Mucosa of descending colon (tissue), 3 donors: ENCODE measurements around the gene LIPJ. TPM values are rescaled to one million over a fixed set of nuclear protein-coding genes. Genes with fewer than 3 reads are reported as not detected.

Experiments
- ATAC-seq: fragments of 200-7000 bp; cut with Tn5 transposase; one replicate; pipeline ENCODE4 v1.9.1; 2020; ENCODE audit warnings: mild to moderate bottlenecking, moderate library complexity
- DNase-seq, 3 donors: peaks; one replicate each; pipeline ENCODE4 v3.0.0-alpha.2; 2020
- H3K36me3 ChIP-seq: fragments of 200-600 bp; one replicate; pipeline ENCODE4 v1.8.0; 2021; ENCODE audit warnings: low read depth, mild to moderate bottlenecking
- H3K4me1 ChIP-seq: fragments of 200-600 bp; one replicate; pipeline ENCODE4 v1.8.0; 2021; ENCODE audit warnings: low read depth, mild to moderate bottlenecking
- H3K4me3 ChIP-seq: fragments of 200-600 bp; one replicate; pipeline ENCODE4 v1.8.0; 2021; ENCODE audit warnings: mild to moderate bottlenecking
- H3K9me3 ChIP-seq: fragments of 200-600 bp; one replicate; pipeline ENCODE4 v1.8.0; 2021; ENCODE audit warnings: mild to moderate bottlenecking
- CTCF ChIP-seq: fragments of 200-600 bp; IDR thresholded peaks from one replicate; pipeline ENCODE4 v1.8.0; 2022; ENCODE audit warnings: antibody characterized with exemption, mild to moderate bottlenecking
- intact Hi-C, 2 donors: fragments of 100-400 bp; cut with DNase I in 1 of 2; cut with micrococcal nuclease in 1 of 2; formaldehyde crosslinking; loops; one replicate each; pipeline versions ENCODE4 v1.11.0 to v1.11.1; 2022; cut with DNase I, micrococcal nuclease
- long read RNA-seq, 2 donors: library from polyadenylated mRNA; unstranded; transcript quantifications; one replicate each; pipeline ENCODE4 v2.0.0, GENCODE V29; 2019 to 2021
- total RNA-seq, 3 donors: library from RNA; stranded (reverse); fragmentation: NEBNext Ultra II Directional in 2 of 3; extraction: Animal tissue kit (Norgen Biotek cat#: 25700) in 2 of 3; gene quantifications; one replicate each; pipeline versions ENCODE4 v1.2.1 to v1.2.4, GENCODE V29; 2021 to 2023
- donor health status: DM: no; HTN: no; CAD: no; lungs with moderate emphysema.
- donor health status: DM: no; HTN: no; CAD: no.
- donor health status: DM: no; HTN: yes; CAD: no.

The LIPJ gene
- under 1 TPM in 2 of 3 donors, not detected in 1; 0.12 to 0.34 TPM for total RNA-seq
- long read RNA-seq, donor 1: 0 reads
- long read RNA-seq, donor 2: 0 reads

- intact Hi-C loops: no loop called here
- no peak for TF ChIP-seq CTCF
- no peaks in the 10 kb centered on the region for H3K36me3 ChIP-seq
- DNase-seq (no peak), ATAC-seq (no peak)
- no peak within 1 kb of the TSS for H3K4me3 ChIP-seq
- no peaks in the 10 kb centered on the region for H3K9me3 ChIP-seq
- no peaks in the 10 kb centered on the region for H3K4me1 ChIP-seq
These were observed at the start of gene LIPJ for GRCh38 chr10:88586462-88586861. Gene LIPJ (plus strand): TSS chr10:88586762. CDS start chr10:88590688, 3,926 bp downstream.

GRCh38 chr10:88537322-88537721, 49.2 kb upstream of the LIPJ start:
- Histone ChIP-seq H3K9me3 (no peaks in the 10 kb centered on the region), H3K4me3 (no peak overlapping the region), H3K4me1 (no peaks in the 10 kb centered on the region), H3K36me3 (no peaks in the 10 kb centered on the region)
- TF ChIP-seq CTCF: no peak
- intact Hi-C loops: no loop called here
- no peak for DNase-seq
- no peak for ATAC-seq

GRCh38 chr10:88538048-88538447, 48.5 kb upstream of the LIPJ start:
- H3K4me3 ChIP-seq: no peak overlapping the region
- intact Hi-C loops: no loop called here
- no peak for TF ChIP-seq CTCF
- ATAC-seq: no peak
- DNase-seq: no peak
- no peaks in the 10 kb centered on the region for H3K36me3 ChIP-seq
- H3K4me1 ChIP-seq: no peaks in the 10 kb centered on the region
- no peaks in the 10 kb centered on the region for H3K9me3 ChIP-seq

GRCh38 chr10:88540351-88540750, 46.2 kb upstream of the LIPJ start:
- DNase-seq: no peak
- TF ChIP-seq CTCF: no peak
- Histone ChIP-seq H3K4me1 (no peaks in the 10 kb centered on the region), H3K9me3 (no peaks in the 10 kb centered on the region), H3K36me3 (no peaks in the 10 kb centered on the region), H3K4me3 (no peak overlapping the region)
- no peak for ATAC-seq
- intact Hi-C loops: no loop called here

- intact Hi-C loops: no loop called here
- no peak for TF ChIP-seq CTCF
- H3K4me1 ChIP-seq: no peaks in the 10 kb centered on the region
- H3K9me3 ChIP-seq: no peaks in the 10 kb centered on the region
- no peak overlapping the region for H3K4me3 ChIP-seq
- DNase-seq (no peak), ATAC-seq (no peak)
- H3K36me3 ChIP-seq: no peaks in the 10 kb centered on the region
These were observed 45.4 kb upstream of the LIPJ start for GRCh38 chr10:88541116-88541626.

GRCh38 chr10:88542522-88542921, 44.0 kb upstream of the LIPJ start:
- intact Hi-C loops: no loop called here
- DNase-seq (no peak), ATAC-seq (no peak)
- H3K4me3 ChIP-seq: no peak overlapping the region
- H3K4me1 ChIP-seq: no peaks in the 10 kb centered on the region
- no peak for TF ChIP-seq CTCF
- no peaks in the 10 kb centered on the region for H3K36me3 ChIP-seq
- no peaks in the 10 kb centered on the region for H3K9me3 ChIP-seq
